GM12874 (cell line): ENCODE data around the gene ANGEL1.

Experiments used
- TF ChIP-seq, protein P1 (sequence below): IDR thresholded peaks from 2 replicates; pipeline ENCODE4 v1.5.1; 2011; ENCODE audit warnings: low read depth, mild to moderate bottlenecking, control low read depth, low read length, moderate library complexity; ENCODE audit not compliant: insufficient read depth

ANGEL1 gene

GRCh38 chr14:76779221-76780057, 33.2 kb downstream of the ANGEL1 start:
- TF ChIP-seq, protein P1, sequence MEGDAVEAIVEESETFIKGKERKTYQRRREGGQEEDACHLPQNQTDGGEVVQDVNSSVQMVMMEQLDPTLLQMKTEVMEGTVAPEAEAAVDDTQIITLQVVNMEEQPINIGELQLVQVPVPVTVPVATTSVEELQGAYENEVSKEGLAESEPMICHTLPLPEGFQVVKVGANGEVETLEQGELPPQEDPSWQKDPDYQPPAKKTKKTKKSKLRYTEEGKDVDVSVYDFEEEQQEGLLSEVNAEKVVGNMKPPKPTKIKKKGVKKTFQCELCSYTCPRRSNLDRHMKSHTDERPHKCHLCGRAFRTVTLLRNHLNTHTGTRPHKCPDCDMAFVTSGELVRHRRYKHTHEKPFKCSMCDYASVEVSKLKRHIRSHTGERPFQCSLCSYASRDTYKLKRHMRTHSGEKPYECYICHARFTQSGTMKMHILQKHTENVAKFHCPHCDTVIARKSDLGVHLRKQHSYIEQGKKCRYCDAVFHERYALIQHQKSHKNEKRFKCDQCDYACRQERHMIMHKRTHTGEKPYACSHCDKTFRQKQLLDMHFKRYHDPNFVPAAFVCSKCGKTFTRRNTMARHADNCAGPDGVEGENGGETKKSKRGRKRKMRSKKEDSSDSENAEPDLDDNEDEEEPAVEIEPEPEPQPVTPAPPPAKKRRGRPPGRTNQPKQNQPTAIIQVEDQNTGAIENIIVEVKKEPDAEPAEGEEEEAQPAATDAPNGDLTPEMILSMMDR = no peak

- TF ChIP-seq, protein P1 = no peak
Observed at GRCh38 chr14:76778546-76779215, 34.0 kb downstream of the ANGEL1 start.

- TF ChIP-seq, protein P1 = no peak
Observed at GRCh38 chr14:76777721-76778120, 35.0 kb downstream of the ANGEL1 start.

- TF ChIP-seq, protein P1 = no peak
Observed at GRCh38 chr14:76776428-76777251, 36.0 kb downstream of the ANGEL1 start.

DNA sequence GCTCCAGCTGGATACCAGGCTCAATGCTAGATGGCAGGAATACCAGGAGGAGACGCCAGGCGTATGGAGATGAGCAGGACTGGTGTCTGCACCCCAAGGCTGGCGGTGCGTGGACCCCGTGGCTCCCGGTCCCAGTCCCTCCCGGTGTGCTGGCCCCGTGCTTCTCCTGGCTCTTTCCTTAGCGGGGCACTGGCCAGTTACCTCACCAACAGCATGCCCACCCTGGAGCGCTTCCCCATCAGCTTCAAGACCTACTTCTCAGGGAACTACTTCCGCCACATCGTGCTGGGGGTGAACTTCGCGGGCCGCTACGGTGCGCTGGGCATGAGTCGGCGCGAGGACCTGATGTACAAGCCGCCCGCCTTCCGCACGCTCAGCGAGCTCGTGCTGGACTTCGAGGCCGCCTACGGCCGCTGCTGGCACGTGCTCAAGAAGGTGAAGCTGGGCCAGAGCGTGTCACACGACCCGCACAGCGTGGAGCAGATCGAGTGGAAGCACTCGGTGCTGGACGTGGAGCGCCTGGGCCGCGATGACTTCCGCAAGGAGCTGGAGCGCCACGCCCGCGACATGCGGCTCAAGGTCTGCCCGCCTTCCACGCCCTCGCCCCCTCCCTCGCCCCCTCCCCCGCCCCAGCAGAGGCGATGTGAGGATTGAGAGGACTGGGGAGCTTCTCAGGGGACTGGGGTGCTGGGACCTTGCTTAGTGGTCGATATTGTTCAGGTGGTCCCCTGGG, 36.8 kb downstream of the ANGEL1 start:
- TF ChIP-seq, protein P1 = no peak

- TF ChIP-seq, protein P1 = no peak
Observed at GRCh38 chr14:76774821-76775694, 37.6 kb downstream of the ANGEL1 start.
